Measurements from ENCODE around the gene HNRNPM. TPM values are rescaled to one million over a fixed set of nuclear protein-coding genes. Genes with fewer than 3 reads are reported as not detected.

The HNRNPM gene
- total RNA-seq = 60.9 and 105 TPM in 2 replicates

GRCh38 chr19:8444677-8445487 is at the start of gene HNRNPM:
HNRNPM (plus strand) TSS chr19:8444975; CDS start chr19:8444999, 24 bp downstream.

GRCh38 chr19:8412783-8413628 is 31.8 kb upstream of the HNRNPM start, which contains the start of gene MARCHF2:
MARCHF2 (plus strand) TSS chr19:8413305; CDS start chr19:8421841, 8,536 bp downstream.

GRCh38 chr19:8513687-8514504 is 69.1 kb downstream of the HNRNPM start, which contains the start of gene ZNF414:
ZNF414 (minus strand) TSS chr19:8514167; CDS start chr19:8514046, 121 bp downstream.

Other genes starting within 250 kb of the HNRNPM start
- 5.2 and 17.4 TPM in 2 replicates for gene CERS4, start 235.6 kb upstream of the HNRNPM start, total RNA-seq
- gene CD320, start 136.6 kb upstream of the HNRNPM start, total RNA-seq = 27.9 and 28.0 TPM in 2 replicates
- gene NDUFA7, start 123.6 kb upstream of the HNRNPM start, total RNA-seq = 15.7 and 28.7 TPM in 2 replicates
- 425 and 726 TPM in 2 replicates for gene RPS28, start 123.5 kb upstream of the HNRNPM start, total RNA-seq
- gene KANK3, start 101.7 kb upstream of the HNRNPM start, total RNA-seq = 41.8 and 97.5 TPM in 2 replicates
- gene ANGPTL4, start 80.8 kb upstream of the HNRNPM start, total RNA-seq = 3.6 and 26.3 TPM in 2 replicates
- gene RAB11B, start 54.6 kb upstream of the HNRNPM start, total RNA-seq = 55.7 and 181 TPM in 2 replicates
- gene MARCHF2, start 31.7 kb upstream of the HNRNPM start, total RNA-seq = 132 and 139 TPM in 2 replicates
- gene PRAM1, start 57.7 kb downstream of the HNRNPM start, total RNA-seq = not detected in 2 replicates
- gene ZNF414, start 69.2 kb downstream of the HNRNPM start, total RNA-seq = 3.6 and 6.1 TPM in 2 replicates
- 0.13 and 0.16 TPM in 2 replicates for gene MYO1F, start 132.5 kb downstream of the HNRNPM start, total RNA-seq
- gene ADAMTS10, start 165.7 kb downstream of the HNRNPM start, total RNA-seq = 1.1 and 14.2 TPM in 2 replicates
- not detected in 2 replicates for gene NFILZ, start 185.7 kb downstream of the HNRNPM start, total RNA-seq